PC-9 (cell line): Measurements from ENCODE around the gene GOLGA6D.

Experiments used
- CTCF ChIP-seq: fragments of 200-600 bp; sonication (generic); conservative IDR thresholded peaks from 2 replicates; pipeline ENCODE4 v1.6.1; 2017; ENCODE audit warnings: mixed run types, antibody characterized with exemption, mild to moderate bottlenecking, moderate library complexity
- EZH2 ChIP-seq: fragments of 200-600 bp; sonication (generic); IDR thresholded peaks from 2 replicates; pipeline ENCODE4 v1.8.0; 2017; ENCODE audit warnings: antibody characterized with exemption, low read depth

DNA sequence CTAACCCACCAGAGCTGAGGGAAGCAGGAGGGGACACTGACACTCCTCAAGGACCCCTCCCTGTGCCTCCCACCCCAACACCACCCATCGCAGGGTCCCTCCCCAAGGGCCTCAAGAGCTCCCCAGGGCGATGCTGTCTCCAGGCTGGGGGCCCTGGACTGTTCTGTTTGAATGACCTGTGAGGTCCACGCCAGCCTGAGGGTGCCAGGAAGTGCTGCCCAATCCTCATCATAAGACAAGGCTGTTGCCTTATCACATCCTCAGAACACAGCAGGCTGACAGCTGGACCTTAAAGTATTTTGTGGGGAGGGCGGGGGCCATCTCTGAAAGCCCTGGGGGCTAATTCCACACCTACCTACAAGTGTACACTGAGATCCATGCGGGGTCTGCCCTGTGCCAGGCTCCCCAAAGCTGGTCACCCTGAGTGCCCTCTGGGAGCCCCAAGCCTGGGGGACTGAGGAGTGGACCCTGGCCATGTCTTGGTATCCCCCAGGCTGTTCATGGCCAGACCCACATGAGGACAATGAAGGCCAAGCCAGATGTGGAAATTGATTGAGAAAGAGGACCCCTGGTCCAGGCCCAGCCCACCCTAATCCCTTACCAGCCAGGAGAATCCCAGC is 48.3 kb upstream of the GOLGA6D start:
- no peak for TF ChIP-seq CTCF
- no peak for TF ChIP-seq EZH2
